Ovary (tissue), 3 donors: ENCODE results near the gene TRPM2.

Source experiments
- EP300 ChIP-seq: sonication (generic); formaldehyde crosslinking; IDR thresholded peaks from one replicate; pipeline ENCODE4 v1.6.1; 2017; ENCODE audit warnings: antibody characterized with exemption
- POLR2A ChIP-seq: fragments of 450-650 bp; IDR thresholded peaks from one replicate; pipeline ENCODE4 v1.6.1; 2017; ENCODE audit warnings: antibody characterized with exemption, mild to moderate bottlenecking, moderate library complexity
- TF ChIP-seq, protein P1 (sequence below), 3 donors: fragments of 450-650 bp in 2 of 3; fragments of 200-600 bp in 1 of 3; IDR thresholded peaks; one replicate each; pipeline versions ENCODE4 v1.5.1 to v1.8.0; 2016 to 2022; ENCODE audit warnings: antibody characterized with exemption in 3 of 3, mild to moderate bottlenecking in 1 of 3
- donor health status: DM: no; HTN: no; CAD: no.

DNA sequence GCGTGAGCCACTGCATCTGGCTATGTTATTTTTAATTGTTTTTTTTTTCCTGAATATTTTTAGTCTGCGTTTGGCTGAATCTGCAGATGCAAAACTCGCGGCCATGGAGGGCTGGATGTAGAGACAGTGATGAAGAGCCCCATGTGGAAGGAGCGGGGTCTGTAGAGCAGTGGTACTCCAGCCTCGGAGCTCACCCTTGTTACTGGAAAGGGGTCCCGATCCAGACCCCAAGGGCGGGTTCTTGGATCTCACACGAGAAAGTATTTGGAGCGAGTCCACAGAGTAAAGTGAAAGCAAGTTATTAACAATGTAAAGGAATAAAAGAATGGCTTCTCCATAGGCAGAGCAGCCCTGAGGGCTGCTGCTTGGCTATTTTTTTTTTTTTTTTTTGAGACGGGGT is 2.7 kb downstream of the TRPM2 start:
- TF ChIP-seq, protein P1, sequence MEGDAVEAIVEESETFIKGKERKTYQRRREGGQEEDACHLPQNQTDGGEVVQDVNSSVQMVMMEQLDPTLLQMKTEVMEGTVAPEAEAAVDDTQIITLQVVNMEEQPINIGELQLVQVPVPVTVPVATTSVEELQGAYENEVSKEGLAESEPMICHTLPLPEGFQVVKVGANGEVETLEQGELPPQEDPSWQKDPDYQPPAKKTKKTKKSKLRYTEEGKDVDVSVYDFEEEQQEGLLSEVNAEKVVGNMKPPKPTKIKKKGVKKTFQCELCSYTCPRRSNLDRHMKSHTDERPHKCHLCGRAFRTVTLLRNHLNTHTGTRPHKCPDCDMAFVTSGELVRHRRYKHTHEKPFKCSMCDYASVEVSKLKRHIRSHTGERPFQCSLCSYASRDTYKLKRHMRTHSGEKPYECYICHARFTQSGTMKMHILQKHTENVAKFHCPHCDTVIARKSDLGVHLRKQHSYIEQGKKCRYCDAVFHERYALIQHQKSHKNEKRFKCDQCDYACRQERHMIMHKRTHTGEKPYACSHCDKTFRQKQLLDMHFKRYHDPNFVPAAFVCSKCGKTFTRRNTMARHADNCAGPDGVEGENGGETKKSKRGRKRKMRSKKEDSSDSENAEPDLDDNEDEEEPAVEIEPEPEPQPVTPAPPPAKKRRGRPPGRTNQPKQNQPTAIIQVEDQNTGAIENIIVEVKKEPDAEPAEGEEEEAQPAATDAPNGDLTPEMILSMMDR (IDR thresholded peaks at IDR 0.05) = no peak
- no peak for TF ChIP-seq POLR2A
- TF ChIP-seq EP300 = no peak
